ENCODE measurements around the gene NPAS2.

- TF ChIP-seq CTCF (IDR thresholded peaks at IDR 0.05) (no peak), POLR2AphosphoS5 (IDR thresholded peaks at IDR 0.05) (no peak), POLR2A (IDR thresholded peaks at IDR 0.05; ENCODE audit: low read depth) (no peak), EP300 (IDR thresholded peaks at IDR 0.05) (no peak)
These were observed 36.8 kb downstream of the NPAS2 start for GRCh38 chr2:100856732-100857131.

Measured in esophagus muscularis mucosa (tissue), 4 donors.